Measurements from ENCODE around the gene PIEZO1. TPM values are rescaled to one million over a fixed set of nuclear protein-coding genes. Genes with fewer than 3 reads are reported as not detected.
A peak's percentile ranks its signal among the peaks of the same experiment; 100 is the strongest.

The PIEZO1 gene
- total and polyA plus RNA-seq, 9 of the 15 experiments (the other 6 are each of a cell fraction or from before 2014, with no cell fraction given): 3.6 to 432 (median 131) TPM

DNA sequence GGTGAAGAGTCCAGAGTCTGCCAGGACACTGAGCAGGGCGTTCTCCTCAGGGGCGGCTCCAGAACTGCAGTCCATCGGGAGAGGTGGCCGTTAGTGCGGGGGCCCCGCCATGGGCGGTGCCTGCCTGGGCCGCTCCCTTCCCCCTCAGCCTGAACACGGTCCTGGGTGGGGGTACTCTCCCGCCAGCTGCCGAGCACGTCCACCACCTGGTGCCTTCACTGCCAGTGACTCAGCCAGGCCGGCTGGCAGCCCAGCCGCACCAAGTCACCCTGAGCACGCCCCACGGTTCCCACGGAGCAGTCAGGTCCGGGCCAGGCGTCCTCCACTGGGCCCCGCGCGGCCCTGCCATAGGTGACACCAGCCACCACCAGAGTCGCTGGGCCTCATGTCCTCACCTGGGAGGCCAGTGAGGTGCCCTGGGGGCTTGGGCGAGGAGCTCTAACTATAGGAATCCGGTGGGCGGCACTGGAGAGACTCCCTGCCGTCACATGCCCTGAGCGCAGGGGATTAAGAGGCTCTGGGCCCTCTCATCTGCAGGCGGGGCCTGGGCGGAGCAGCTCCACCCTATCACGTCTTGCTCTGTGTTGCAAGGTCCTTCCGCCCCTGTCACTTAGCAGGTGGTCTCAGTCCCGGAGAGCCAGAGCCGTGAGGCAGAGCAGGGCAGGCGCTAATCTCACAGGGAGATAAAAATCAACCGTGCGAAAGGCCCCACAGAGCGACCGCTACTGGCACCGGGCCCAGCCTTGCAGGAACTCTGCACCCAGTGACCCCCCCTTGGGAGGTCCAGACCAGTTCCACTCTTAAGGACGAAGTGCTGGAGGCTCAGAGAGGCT lies 14.3 kb downstream of the PIEZO1 start (continued):
- no peak for TF ChIP-seq TFAM (CRISPR knock-in tag; conservative IDR thresholded peaks at IDR 0.05)
- TF ChIP-seq, protein P1, sequence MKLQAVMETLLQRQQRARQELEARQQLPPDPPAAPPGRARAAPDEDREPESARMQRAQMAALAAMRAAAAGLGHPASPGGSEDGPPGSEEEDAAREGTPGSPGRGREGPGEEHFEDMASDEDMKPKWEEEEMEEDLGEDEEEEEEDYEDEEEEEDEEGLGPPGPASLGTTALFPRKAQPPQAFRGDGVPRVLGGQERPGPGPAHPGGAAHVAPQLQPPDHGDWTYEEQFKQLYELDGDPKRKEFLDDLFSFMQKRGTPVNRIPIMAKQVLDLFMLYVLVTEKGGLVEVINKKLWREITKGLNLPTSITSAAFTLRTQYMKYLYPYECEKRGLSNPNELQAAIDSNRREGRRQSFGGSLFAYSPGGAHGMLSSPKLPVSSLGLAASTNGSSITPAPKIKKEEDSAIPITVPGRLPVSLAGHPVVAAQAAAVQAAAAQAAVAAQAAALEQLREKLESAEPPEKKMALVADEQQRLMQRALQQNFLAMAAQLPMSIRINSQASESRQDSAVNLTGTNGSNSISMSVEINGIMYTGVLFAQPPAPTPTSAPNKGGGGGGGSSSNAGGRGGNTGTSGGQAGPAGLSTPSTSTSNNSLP (IDR thresholded peaks at IDR 0.05; ENCODE audit: borderline replicate concordance, low read depth, low read length): no peak
- peak; percentile 87 for TF ChIP-seq KLF16 (IDR thresholded peaks at IDR 0.05)
- no peak for TF ChIP-seq MYBL2 (IDR thresholded peaks at IDR 0.05; ENCODE audit: low read depth)
- TF ChIP-seq MYBL2 (CRISPR knock-in tag; IDR thresholded peaks at IDR 0.05; ENCODE audit: borderline replicate concordance): no peak
- TF ChIP-seq, protein P2, sequence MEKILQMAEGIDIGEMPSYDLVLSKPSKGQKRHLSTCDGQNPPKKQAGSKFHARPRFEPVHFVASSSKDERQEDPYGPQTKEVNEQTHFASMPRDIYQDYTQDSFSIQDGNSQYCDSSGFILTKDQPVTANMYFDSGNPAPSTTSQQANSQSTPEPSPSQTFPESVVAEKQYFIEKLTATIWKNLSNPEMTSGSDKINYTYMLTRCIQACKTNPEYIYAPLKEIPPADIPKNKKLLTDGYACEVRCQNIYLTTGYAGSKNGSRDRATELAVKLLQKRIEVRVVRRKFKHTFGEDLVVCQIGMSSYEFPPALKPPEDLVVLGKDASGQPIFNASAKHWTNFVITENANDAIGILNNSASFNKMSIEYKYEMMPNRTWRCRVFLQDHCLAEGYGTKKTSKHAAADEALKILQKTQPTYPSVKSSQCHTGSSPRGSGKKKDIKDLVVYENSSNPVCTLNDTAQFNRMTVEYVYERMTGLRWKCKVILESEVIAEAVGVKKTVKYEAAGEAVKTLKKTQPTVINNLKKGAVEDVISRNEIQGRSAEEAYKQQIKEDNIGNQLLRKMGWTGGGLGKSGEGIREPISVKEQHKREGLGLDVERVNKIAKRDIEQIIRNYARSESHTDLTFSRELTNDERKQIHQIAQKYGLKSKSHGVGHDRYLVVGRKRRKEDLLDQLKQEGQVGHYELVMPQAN (IDR thresholded peaks at IDR 0.05; ENCODE audit: borderline replicate concordance): peak; percentile 27; the same call in 1 of the 2 replicates
- no peak for TF ChIP-seq IRF2 (CRISPR knock-in tag; IDR thresholded peaks at IDR 0.05)
- peak; percentile 86 for TF ChIP-seq CCNT2 (IDR thresholded peaks at IDR 0.05; ENCODE audit: borderline replicate concordance, extremely low read depth, insufficient read length, low read depth, low read length)
- no peak for TF ChIP-seq ZFP30 (CRISPR knock-in tag; IDR thresholded peaks at IDR 0.05; ENCODE audit: borderline replicate concordance)
- TF ChIP-seq SLC30A9 (CRISPR knock-in tag; IDR thresholded peaks at IDR 0.05): no peak
- peak; percentile 87 for TF ChIP-seq RNF2 (IDR thresholded peaks at IDR 0.05)
- no peak; the same call in 1 of the 2 replicates for TF ChIP-seq PML (IDR thresholded peaks at IDR 0.05; ENCODE audit: low read length)
- TF ChIP-seq TEAD2 (tag; IDR thresholded peaks at IDR 0.05): no peak
- TF ChIP-seq ZNF134 (CRISPR knock-in tag; conservative IDR thresholded peaks at IDR 0.05): no peak; the same call in 1 of the 2 replicates
- TF ChIP-seq RBM17 (IDR thresholded peaks at IDR 0.05; ENCODE audit: borderline replicate concordance, low read depth, low read length): no peak
- TF ChIP-seq, protein P3, sequence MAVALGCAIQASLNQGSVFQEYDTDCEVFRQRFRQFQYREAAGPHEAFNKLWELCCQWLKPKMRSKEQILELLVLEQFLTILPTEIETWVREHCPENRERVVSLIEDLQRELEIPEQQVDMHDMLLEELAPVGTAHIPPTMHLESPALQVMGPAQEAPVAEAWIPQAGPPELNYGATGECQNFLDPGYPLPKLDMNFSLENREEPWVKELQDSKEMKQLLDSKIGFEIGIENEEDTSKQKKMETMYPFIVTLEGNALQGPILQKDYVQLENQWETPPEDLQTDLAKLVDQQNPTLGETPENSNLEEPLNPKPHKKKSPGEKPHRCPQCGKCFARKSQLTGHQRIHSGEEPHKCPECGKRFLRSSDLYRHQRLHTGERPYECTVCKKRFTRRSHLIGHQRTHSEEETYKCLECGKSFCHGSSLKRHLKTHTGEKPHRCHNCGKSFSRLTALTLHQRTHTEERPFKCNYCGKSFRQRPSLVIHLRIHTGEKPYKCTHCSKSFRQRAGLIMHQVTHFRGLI (CRISPR knock-in tag; IDR thresholded peaks at IDR 0.05): no peak
- peak; percentile 45 for TF ChIP-seq GABPA (tag; conservative IDR thresholded peaks at IDR 0.05; ENCODE audit: low read depth)
- TF ChIP-seq GABPB1 (CRISPR knock-in tag; IDR thresholded peaks at IDR 0.05): no peak
- no peak; the same call in 1 of the 2 replicates for TF ChIP-seq KAT7 (CRISPR knock-in tag; IDR thresholded peaks at IDR 0.05; ENCODE audit: borderline replicate concordance)
- TF ChIP-seq NCOR1 (IDR thresholded peaks at IDR 0.05): no peak
- peak in 1 of 2 experiments; percentile 69; a peak in 2 of 4 replicates for TF ChIP-seq HDAC1 (IDR thresholded peaks at IDR 0.05)
- no peak for TF ChIP-seq MCM7 (IDR thresholded peaks at IDR 0.05)
- peak; percentile 90 for TF ChIP-seq BHLHE40 (IDR thresholded peaks at IDR 0.05; ENCODE audit: low read length)
- peak; percentile 39; the same call in 1 of the 2 replicates for TF ChIP-seq ZNF263 (CRISPR knock-in tag; IDR thresholded peaks at IDR 0.05; ENCODE audit: borderline replicate concordance)
- no peak for TF ChIP-seq RBM34 (IDR thresholded peaks at IDR 0.05; ENCODE audit: borderline replicate concordance, insufficient read depth, low read length)
